DND-41 (cell line): ENCODE results near the gene CYB561.

Experiments used
- EZH2 ChIP-seq: IDR thresholded peaks from 3 replicates; pipeline ENCODE4 v1.6.1; 2012; ENCODE audit warnings: borderline replicate concordance, low read depth, mild to moderate bottlenecking, moderate library complexity, low read length, inconsistent platforms; ENCODE audit not compliant: severe bottlenecking
- TF ChIP-seq, protein P1 (sequence below): IDR thresholded peaks from 2 replicates; pipeline ENCODE4 v1.5.1; 2012; ENCODE audit warnings: borderline replicate concordance, low read length, moderate library complexity, mild to moderate bottlenecking; ENCODE audit not compliant: poor library complexity, severe bottlenecking; ENCODE audit errors: extremely low read depth

DNA sequence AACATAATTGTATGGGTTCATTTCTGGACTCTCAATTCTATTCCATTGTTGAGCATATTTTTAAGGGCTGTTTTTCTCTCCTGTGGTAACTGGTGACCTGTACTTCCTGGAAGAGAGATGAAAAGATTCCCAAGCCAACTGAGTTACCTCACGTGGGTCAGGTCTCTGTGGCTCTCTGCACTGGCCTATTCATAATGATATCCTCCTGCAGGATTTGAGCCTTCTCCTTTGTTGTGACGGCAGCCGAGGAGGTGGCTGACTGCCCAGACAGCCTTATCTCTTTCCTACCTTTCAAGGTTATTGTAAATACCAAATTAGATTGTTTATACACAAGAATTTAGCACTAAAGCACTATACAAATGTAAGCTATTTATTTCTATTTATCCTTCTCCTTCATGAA, 28.1 kb upstream of the CYB561 start:
- TF ChIP-seq, protein P1, sequence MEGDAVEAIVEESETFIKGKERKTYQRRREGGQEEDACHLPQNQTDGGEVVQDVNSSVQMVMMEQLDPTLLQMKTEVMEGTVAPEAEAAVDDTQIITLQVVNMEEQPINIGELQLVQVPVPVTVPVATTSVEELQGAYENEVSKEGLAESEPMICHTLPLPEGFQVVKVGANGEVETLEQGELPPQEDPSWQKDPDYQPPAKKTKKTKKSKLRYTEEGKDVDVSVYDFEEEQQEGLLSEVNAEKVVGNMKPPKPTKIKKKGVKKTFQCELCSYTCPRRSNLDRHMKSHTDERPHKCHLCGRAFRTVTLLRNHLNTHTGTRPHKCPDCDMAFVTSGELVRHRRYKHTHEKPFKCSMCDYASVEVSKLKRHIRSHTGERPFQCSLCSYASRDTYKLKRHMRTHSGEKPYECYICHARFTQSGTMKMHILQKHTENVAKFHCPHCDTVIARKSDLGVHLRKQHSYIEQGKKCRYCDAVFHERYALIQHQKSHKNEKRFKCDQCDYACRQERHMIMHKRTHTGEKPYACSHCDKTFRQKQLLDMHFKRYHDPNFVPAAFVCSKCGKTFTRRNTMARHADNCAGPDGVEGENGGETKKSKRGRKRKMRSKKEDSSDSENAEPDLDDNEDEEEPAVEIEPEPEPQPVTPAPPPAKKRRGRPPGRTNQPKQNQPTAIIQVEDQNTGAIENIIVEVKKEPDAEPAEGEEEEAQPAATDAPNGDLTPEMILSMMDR: no peak
- TF ChIP-seq EZH2: no peak
